GF-D8 (cell line): ENCODE results near the gene ZBTB7C.

Experiments
- DNase-seq: peaks from one replicate; lab custom pipeline; 2025; lab: John Stamatoyannopoulos, UW

Gene ZBTB7C

DNA sequence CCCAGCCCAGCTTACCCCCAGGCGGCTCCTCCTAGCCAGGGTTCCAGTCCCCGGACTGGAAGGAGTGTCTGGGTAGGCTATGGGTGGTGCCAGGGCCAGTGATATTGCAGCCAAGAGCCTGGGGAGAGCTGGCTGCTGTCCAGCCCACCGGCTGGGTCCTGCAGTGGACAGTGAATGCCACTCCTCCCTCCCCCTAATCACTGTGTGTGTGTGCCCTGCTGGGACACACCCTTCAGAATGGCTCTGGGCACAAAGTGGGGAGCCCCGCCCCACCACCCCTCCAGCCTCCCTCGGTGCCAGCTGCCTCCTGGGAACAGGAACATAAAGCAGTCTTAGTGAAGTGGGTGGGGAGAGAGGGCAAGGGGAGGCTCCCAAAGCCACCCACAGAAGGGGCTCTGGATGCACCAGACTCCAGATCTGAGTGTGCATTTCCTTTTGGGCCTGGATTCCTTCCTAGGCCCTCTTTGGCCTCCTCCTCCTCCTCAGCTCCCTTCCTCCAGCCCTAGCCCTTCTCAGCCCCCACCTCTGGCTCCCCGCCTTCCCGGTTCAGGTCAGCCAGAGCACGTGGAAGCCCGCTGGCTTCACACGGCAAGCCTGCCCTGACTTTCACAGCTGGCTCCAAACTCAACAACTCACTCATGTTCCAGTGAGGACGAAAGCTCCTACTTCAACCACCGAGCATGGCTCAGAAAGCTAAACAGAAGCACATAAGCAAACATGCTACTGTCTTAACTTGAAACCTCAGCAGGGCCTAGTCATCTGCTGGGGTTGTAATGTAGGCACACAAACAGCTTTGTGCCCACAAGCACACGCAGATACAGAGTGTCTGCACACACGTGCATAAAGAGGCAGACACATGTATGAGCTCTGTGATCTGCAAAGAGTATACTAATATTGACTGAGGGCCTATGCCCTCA is 269.5 kb downstream of the ZBTB7C start:
- DNase-seq, result no peak

DNA sequence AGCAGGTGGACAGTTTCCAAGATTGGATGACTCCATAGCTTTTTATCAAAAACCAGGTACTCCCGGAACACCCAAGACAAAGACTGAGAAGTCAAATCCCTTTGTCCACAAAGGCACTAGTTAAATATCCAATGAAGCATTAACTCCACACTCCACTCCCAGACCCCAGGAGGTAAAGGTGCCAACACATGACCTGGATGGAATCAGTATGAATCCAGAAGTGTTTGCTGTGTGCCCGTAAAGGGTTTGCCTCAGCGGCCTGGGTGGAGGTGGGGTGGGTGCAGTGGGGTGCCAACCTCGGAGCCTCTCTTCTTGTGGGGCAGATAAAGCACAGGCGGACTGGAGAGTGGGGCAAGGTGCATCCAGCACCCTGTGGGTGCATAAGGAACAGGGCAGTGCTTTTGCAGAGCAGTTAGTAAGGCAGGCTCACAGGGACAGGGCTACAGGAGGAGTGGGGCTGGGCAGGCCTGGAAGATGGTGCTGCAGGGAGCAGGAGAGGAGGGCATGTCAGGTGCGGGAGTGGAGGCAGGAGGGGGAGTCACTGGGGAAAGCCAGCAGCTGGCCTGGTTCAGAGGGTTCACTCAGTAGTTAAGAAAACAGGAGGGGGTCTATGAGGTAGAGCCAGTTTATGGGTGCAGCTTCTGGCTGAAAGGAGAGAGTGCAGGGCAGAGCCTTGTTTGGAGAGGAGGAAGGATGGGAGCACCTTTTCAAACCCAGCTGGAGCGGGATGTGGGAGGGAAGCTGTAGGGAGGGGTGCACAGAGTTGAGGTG is 270.3 kb downstream of the ZBTB7C start:
- DNase-seq, result no peak

DNA sequence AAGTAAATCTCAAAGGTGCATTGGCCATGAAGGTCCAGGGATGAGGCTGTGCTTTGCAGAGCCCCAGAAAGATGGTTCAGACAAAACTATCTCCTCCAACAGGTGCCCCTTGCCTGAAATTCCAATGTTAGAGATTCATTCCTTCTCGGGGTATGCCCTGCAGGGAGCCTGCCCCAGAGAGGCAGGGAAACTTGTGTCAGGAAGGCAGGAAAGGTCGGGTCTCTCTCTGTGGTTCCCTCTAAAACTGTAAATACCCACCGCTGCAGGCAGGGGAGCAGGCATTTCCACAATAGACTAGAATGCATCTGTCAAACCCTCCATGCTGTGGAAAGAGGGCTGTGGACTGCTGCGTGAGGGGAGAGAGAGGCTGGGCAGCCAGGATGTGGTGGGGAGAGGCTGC is 271.0 kb downstream of the ZBTB7C start:
- no peak for DNase-seq

DNA sequence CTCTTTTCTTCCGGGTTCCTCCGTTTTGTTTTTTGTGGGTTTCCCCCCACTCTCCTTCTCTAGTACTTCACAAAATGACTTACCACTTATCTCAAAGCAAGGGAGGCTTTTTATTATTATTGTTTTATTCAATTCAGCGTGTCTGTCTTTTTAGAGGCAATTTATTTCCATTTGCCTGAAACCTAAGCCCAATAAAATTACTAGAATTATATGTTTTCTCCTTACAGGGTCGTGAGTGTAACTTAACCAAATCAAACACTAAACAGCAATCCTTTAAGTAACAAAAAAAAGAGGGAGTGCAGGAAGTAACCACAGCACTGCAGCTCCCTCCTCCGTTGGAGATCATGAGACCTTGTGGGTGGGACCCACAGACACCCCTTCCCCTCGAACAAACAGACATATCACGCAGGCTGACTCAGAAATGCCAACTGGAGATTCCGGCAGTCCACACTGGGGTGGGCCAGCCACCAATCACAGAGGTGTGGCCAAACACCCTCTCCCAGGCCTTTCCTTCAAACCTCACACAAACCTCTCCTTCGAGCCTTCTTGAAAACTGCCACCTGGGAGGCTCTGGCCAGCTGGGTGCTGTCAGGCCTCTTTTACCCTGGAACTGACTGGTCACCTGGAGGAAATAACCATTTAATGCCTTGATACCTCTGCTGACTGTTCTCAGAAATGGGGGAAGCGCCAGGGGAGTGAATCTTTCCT is 271.7 kb downstream of the ZBTB7C start:
- no peak for DNase-seq

DNA sequence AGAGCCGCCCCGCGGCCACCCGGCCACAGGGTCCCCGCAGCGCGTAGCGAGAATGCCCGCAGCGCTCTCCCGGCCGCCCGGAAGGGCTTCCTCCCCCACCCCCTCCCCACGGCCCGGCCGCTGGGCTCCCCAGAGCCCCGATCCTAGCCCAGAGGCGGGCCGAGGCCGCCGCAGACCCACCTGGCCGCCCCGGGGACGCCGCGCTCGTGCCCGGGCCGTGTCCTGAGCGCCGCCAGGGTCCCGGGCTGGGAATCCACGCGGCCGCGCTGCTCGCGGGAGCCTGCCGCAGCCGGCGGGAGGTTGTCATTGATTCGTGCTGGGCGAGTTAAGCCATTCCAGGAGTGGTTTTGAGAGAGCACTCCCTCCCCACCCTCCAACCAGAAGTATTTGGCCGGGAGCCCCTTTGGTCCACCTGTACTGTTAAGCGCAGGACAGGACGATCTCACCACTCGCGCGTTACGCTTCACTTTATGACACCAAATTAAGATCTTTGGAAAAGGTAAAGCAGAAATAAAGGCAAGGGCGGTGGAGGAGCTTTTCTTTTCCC is 272.3 kb downstream of the ZBTB7C start:
- no peak for DNase-seq

DNA sequence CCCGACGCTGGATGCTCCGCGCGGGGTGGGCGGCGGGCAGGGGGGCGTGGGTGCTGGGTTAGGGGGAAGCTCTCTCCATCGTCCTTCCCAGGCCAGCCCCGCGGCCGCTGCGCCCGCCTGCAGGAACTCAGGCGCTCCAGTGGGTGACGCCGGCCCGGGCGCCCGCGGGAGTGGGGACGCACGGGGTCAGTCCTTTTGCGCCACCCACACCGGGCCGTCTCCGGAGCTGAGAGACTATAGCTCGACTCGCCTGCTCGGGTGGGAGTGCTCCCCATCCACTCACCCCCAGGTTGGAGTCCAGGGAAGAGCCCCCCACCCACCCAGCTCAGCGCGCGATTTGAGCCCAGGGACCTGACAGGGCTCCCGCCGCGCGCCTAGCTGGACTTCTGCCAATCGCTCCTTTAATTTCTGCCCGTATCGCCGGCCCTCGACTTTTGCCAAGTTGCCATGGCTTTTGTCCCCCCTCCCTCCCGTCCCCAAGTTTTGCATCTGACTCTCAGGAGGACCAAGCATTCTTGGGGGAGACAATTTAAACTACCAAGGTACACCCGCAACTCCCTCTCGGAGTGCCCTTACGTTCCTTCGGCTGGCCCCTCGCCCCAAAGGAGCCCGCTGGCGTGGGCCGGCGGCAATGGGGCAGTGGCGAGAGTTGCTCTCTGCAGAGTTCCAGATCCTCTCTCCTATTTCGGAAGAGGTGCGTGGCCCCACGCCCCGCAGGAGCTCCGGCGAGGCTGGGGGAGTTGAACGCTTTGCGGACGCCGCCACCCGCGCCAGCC is 272.9 kb downstream of the ZBTB7C start:
- DNase-seq, result no peak

DNA sequence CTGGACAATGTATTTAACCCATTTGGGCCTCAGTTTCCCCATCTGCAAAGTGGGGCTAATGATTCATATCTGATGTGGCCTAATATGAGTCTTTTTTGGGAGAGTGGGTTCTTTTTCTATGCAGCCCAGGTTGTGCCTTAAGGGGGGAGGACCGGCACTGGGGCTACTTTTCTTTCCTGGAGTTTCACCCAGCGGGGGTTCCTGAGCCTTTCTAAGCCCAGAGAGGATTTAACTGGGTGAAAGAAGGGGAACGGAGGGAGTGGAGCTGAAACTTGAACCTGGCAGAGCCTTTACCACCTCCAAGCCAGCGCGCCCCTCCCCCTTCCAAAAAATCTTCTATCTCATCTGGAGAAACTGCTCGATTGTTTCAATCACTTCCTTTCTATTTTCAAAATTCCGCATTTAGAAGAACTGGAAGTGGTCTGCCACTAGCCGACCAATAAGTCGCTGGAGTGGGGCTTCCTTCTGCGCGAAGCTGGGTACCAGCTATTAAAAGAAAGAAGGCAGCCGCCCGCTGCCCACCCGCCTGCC is 273.7 kb downstream of the ZBTB7C start:
- no peak for DNase-seq

DNA sequence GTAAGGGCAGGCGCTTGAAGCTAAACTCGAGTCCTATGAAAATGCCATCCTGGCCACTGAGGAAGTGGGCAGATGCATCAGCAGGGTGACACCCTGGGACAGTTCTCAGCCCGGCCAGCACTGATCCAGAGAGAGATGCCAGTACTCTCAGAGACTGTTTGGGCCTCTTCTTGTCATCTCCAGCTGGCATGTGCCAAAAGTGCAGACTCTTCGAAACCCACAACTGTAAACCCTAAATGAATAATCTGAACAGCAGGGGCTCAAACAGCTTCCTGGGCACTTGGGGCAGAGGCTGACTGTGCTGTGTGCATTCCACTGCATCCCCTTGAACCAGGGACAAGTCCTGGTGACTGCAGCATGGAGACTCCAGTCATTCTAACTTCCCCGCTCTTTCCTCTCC is 274.6 kb downstream of the ZBTB7C start:
- no peak for DNase-seq

DNA sequence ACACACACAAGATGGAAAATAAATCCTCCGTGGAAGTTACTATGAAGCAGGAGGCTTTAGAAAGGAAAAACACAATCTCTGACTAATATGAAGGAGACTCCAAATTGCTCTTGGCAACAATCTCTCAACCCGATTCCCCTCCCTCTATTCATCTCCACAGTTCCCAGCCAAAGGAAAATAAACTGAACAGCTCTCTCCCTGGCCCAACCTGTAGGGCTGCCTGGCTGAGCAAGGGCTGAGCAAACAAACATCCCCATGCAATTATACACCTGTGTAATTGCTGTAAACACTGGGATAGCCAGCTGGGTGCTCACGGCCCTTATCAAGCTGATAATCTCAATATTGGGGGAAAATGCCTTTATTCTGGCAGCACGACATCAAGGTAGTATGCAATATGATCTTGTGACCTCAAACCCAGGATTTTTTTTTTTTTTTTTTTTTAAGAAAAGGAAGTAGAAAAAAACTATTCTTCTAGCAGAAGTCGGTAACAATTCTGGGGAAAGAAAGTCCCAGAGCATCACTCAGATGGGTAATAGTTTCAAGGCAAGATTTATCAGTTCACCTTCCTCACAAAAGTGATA is 275.4 kb downstream of the ZBTB7C start:
- no peak for DNase-seq

DNA sequence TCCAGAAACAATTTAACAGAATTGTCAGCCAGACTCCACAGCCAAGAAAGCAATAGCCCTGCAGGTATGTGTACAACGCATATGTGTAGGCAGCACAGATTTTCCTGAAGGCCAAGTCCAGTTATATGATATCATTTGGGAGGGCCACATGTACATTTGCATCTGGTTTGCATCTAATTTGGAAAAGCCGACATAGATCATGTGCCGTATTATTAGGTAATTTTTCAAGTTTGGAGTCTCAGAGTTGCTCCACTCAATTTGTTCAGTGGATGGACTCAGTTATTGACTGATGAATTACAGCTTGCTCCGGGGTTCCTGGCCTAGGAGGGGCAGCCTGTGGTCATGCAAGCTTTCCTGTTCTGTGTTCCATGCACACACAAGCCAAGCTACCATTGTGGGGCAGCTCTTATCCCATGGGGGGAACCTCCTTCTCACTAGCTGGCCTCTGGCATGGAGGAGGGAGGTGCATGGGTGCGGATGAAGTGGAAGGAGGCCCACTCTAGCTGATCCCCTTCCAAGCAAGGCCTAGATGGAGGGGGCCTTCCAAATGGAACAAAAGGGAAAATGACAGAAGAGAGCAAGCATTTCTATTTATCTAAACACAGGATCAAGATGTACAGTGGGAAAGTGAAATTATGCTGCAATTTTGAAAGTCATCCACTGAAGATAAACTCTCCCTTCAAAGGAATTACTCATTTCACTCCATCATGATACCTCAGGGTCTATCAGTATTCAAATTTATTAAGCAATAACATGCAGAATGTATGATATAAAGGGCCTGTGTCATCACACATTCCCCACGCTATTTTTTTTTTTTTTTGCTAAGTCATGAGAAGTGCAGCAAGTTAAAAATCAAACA is 276.2 kb downstream of the ZBTB7C start:
- DNase-seq, result no peak

DNA sequence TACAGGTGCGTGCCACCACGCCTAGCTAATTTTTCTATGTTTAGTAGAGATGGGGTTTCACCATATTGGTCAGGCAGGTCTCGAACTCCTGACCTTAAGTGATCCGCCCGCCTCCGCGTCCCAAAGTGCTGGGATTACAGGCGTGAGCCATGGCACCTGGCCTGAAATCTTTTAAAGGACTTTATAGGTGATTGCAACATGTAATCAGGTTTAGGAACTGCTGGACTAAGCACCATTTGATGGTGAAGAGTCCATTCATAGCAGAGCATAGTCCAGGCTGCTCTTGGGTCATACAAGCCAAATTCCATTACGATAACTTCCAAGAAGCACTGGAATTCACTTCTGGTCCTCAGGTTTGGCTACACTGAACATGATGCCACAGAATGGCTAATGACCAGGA is 278.1 kb downstream of the ZBTB7C start:
- DNase-seq, result no peak

DNA sequence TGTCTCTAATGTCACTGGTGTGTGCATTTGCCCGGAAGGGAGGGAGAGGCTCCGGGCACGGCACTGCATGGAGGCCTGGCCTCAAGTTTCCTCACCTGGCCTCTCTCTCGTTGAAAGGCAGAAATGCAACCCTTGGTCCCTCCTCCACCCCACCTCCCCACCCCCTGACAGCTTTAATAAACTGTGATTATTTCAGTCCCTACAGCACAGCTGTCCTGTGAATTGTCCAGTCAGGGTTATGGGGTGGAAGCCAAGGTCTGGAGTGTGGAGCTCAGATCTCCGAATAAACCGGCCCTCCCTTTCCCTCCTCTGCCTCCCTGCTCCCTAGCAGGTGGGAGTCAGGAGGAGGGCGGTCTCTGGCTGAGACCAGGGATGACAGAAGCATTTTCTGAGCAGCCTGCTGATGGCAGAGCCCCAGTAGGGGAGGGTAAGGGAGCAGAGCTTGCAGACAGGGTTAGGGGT is 279.5 kb downstream of the ZBTB7C start:
- no peak for DNase-seq

DNA sequence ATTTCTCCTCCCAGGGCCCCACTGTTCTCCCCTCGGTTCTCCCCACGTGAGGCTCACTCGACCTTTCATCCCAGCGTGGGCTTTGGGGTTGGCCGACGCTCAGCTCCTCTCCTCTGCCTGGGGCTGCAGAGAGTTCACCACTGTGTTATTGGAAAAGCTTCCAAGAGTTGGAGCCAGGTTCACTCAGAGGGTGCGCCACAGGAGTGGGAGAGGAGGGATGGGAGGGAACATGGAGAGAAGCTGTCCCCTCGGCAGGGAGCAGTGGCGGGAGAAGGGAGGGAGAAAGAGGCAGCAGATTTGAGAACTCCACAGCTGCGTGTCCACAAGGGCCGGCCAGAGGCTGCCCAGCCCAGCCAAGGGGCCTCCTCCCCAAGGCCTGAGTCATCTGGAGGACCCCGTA is 281.6 kb downstream of the ZBTB7C start:
- DNase-seq, result no peak

DNA sequence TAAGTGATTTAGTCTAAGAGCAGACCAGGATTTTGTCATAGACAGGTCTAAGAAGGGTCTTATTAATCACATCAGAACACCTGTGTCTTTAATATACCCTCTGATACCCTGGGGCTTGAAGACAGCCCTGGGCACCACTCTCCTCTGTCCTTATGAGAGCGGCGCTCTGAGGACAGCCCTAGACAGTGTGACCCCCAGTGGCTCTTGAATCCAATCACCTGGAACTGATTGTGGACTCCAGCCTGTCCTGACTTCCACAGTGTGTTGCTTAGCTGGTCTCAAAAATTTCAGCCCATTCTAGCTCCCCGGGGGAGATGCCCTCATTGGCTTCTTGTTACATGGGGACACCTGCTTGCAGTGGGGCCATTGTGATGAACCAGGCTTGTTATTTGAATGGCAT is 282.9 kb downstream of the ZBTB7C start:
- DNase-seq, result no peak

DNA sequence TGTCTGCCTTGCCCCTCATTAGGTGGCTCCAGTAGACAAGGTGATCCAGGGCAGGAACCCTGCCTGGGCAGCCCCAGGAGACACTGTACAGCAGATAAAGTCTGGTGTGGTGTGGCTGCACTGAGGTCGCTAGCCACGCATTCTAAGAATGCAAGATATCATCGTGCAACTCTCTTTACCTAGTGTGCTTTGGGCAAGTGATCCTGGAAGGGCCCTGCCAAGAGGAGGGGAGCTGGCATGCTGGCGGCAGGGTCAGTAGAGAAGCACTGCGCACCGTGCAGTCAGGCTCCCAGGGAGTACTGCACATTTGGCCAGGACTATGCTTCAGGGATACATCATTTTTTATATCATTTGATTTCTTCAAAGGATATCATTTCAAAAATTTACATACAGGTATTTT is 283.5 kb downstream of the ZBTB7C start:
- DNase-seq, result no peak

DNA sequence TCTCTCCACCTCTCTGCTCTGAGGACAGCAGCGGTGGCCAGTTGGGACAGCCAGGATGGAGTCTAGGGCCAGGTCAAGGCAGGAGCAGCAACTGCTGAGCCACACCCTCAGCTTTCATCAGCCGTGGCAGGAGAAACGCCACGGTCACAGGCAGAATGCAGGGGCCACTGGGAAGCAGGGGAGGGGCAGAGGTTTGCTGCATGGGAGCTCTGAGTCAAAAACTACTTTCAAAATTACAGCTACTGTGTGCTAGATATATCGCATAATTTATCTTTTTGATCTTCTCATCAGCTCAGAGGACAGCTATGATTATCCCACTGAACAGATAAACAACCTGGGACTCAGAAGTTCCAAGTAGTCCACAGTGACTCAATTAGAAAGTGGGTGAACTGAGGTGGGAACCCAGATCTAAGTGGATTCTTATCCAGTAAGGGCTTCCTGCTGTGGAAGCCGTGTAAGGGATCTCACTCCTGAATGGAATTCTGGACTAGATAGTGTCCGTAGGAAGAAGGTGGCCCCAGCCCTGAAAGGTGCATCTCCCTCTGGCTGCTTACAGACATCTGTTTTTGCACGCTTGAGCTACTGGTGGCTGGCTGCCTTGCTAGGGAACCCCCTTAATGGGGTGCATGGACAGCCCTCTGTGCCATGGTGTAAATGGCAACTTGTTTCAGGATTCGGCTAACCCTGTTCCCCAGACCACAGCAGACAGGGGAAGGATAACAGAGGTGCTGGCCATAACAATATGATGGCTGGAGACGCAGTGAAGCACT is 284.1 kb downstream of the ZBTB7C start:
- no peak for DNase-seq

DNA sequence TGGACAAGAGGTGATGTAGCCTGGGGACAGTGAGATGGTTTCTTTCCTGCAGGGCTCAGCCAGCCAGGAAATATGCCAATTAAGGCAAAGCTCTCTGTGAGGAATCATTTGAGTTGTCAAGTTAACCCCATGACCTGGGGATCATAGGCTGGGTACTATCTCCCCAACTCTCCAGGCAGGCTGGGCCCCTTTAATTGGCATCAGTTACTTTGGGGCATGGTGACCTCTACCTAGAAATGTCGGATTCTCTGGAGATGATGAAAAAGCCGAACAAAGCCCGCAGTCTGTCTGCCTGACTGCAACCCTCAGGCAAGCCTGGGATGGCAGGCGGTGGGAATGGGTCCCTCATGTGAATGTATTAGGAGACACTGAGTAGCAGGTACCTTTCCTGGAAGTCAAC is 285.2 kb downstream of the ZBTB7C start:
- DNase-seq, result no peak

DNA sequence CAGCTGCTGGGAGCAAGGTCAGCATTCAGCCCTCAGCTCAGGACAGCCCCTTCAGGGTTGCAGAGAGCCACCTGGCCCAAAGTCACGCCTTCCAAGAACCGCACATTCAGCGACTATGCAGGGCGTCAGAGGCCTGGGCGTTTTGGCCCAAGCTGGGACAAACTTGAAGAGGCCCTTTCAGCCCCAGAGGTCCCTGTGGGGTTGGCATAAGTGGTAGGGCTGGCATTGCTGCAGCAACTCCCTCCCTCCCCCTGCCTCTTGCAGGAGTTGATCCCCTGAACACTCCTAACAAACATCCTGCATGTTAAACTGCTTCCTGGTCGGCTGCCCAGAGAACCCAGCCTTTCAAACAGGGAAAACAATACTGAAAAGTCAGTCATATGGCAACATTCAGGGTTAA is 285.9 kb downstream of the ZBTB7C start:
- no peak for DNase-seq

DNA sequence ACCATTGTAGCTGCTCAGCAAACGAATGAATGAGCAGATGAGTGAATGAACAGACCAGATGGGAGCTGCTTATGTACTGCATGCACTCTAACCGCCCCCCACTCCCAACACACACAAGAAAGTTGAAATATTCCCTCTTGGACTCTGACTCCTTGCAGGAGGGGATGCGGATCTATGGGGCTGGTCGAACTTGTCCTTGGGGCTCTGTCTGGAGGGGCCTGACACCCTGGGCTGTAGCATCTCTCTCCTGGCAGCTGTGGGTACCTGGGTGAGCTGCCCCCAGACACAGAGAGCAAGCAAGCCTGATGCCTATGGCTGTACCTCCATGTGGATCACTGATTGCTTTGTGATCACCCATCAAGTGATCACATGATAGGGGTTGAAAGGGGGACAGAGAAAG is 286.4 kb downstream of the ZBTB7C start:
- no peak for DNase-seq
